Measurements from ENCODE around the gene JPH4.
"Not testable (repeated sequence)": the region's sequence is repeated elsewhere in the genome, so short reads cannot be mapped to it uniquely, and the experiment has no call there.

Gene JPH4

GRCh38 chr14:23536906-23537305 is 41.7 kb downstream of the JPH4 start:
- not testable (repeated sequence) for H2BK120ac ChIP-seq (ENCODE audit: low read depth, low read length); H3K79me2 ChIP-seq (ENCODE audit: control insufficient read depth, insufficient read depth, low read length); H3K18ac ChIP-seq (ENCODE audit: low read length); H4K8ac ChIP-seq (ENCODE audit: low read depth, low read length); H3K4me2 ChIP-seq (ENCODE audit: low read length); H2AK5ac ChIP-seq (ENCODE audit: low read length); H3K4ac ChIP-seq (ENCODE audit: low read depth, low read length); H2BK5ac ChIP-seq (ENCODE audit: low read length); DNase-seq; H2BK15ac ChIP-seq (replicated peaks; ENCODE audit: low read depth); H3K4me3 ChIP-seq (ENCODE audit: low read length); H3K23ac ChIP-seq (ENCODE audit: low read length); H3K36me3 ChIP-seq (ENCODE audit: control insufficient read depth, insufficient read depth, low read length); H3K27me3 ChIP-seq (ENCODE audit: insufficient read depth, low read length, poor library complexity); H3K9ac ChIP-seq (ENCODE audit: low read length); H3K79me1 ChIP-seq (ENCODE audit: low read length); H4K5ac ChIP-seq (ENCODE audit: low read length)
- H3K27ac ChIP-seq (ENCODE audit: low read depth, low read length): peak overlapping the region; percentile 96
- WGBS (ENCODE audit: extremely low coverage, insufficient coverage, low lambda C conversion rate): no CpG with 5 or more reads among the region's 6 CpGs
- H3K56ac ChIP-seq (ENCODE audit: low read length): peak overlapping the region; percentile 73
- peaks cover 14% of the 10 kb centered on the region for H3K4me1 ChIP-seq (ENCODE audit: control insufficient read depth, low read depth, low read length)

- H3K79me2 ChIP-seq (ENCODE audit: control insufficient read depth, insufficient read depth, low read length): no peaks in the 10 kb centered on the region
- no peak overlapping the region for H2BK15ac ChIP-seq (replicated peaks; ENCODE audit: low read depth)
- no CpG with 5 or more reads among the region's 2 CpGs for WGBS (ENCODE audit: extremely low coverage, insufficient coverage, low lambda C conversion rate)
- H3K18ac ChIP-seq (ENCODE audit: low read length): no peak overlapping the region
- no peaks in the 10 kb centered on the region for H3K27me3 ChIP-seq (ENCODE audit: insufficient read depth, low read length, poor library complexity)
- H3K56ac ChIP-seq (ENCODE audit: low read length): peak overlapping the region; percentile 17
- no peak overlapping the region for H3K23ac ChIP-seq (ENCODE audit: low read length)
- DNase-seq: no peak
- H3K4me3 ChIP-seq (ENCODE audit: low read length): no peak overlapping the region
- H4K5ac ChIP-seq (ENCODE audit: low read length): no peak overlapping the region
- no peaks in the 10 kb centered on the region for H3K36me3 ChIP-seq (ENCODE audit: control insufficient read depth, insufficient read depth, low read length)
- no peaks in the 10 kb centered on the region for H3K79me1 ChIP-seq (ENCODE audit: low read length)
- H3K4me2 ChIP-seq (ENCODE audit: low read length): no peak overlapping the region
- H3K27ac ChIP-seq (ENCODE audit: low read depth, low read length): no peak overlapping the region
- H4K8ac ChIP-seq (ENCODE audit: low read depth, low read length): no peak overlapping the region
- no peak overlapping the region for H2BK5ac ChIP-seq (ENCODE audit: low read length)
- H2BK120ac ChIP-seq (ENCODE audit: low read depth, low read length): no peak overlapping the region
- no peak overlapping the region for H3K4ac ChIP-seq (ENCODE audit: low read depth, low read length)
- peaks cover 14% of the 10 kb centered on the region for H3K4me1 ChIP-seq (ENCODE audit: control insufficient read depth, low read depth, low read length)
- H3K9ac ChIP-seq (ENCODE audit: low read length): no peak overlapping the region
- no peak overlapping the region for H2AK5ac ChIP-seq (ENCODE audit: low read length)
Observed at GRCh38 chr14:23536494-23536893, 42.1 kb downstream of the JPH4 start.

GRCh38 chr14:23535943-23536342 is 42.6 kb downstream of the JPH4 start:
- Histone ChIP-seq H3K4me3 (ENCODE audit: low read length) (no peak overlapping the region), H2AK5ac (ENCODE audit: low read length) (no peak overlapping the region), H2BK15ac (replicated peaks; ENCODE audit: low read depth) (no peak overlapping the region), H3K79me2 (ENCODE audit: control insufficient read depth, insufficient read depth, low read length) (no peaks in the 10 kb centered on the region), H3K18ac (ENCODE audit: low read length) (no peak overlapping the region), H3K36me3 (ENCODE audit: control insufficient read depth, insufficient read depth, low read length) (no peaks in the 10 kb centered on the region), H3K79me1 (ENCODE audit: low read length) (no peaks in the 10 kb centered on the region), H3K23ac (ENCODE audit: low read length) (no peak overlapping the region), H3K4me1 (ENCODE audit: control insufficient read depth, low read depth, low read length) (peaks cover 14% of the 10 kb centered on the region), H3K27me3 (ENCODE audit: insufficient read depth, low read length, poor library complexity) (no peaks in the 10 kb centered on the region), H3K9ac (ENCODE audit: low read length) (no peak overlapping the region), H3K56ac (ENCODE audit: low read length) (peak overlapping the region; percentile 17), H3K4ac (ENCODE audit: low read depth, low read length) (no peak overlapping the region), H2BK120ac (ENCODE audit: low read depth, low read length) (no peak overlapping the region), H3K4me2 (ENCODE audit: low read length) (no peak overlapping the region), H3K27ac (ENCODE audit: low read depth, low read length) (no peak overlapping the region), H4K8ac (ENCODE audit: low read depth, low read length) (no peak overlapping the region), H4K5ac (ENCODE audit: low read length) (no peak overlapping the region), H2BK5ac (ENCODE audit: low read length) (no peak overlapping the region)
- no peak for DNase-seq
- WGBS (ENCODE audit: extremely low coverage, insufficient coverage, low lambda C conversion rate): no CpG with 5 or more reads among the region's 4 CpGs

- Histone ChIP-seq H3K9ac (ENCODE audit: low read length) (no peak overlapping the region), H2BK120ac (ENCODE audit: low read depth, low read length) (no peak overlapping the region), H4K5ac (ENCODE audit: low read length) (no peak overlapping the region), H3K36me3 (ENCODE audit: control insufficient read depth, insufficient read depth, low read length) (no peaks in the 10 kb centered on the region), H2BK5ac (ENCODE audit: low read length) (no peak overlapping the region), H3K79me2 (ENCODE audit: control insufficient read depth, insufficient read depth, low read length) (no peaks in the 10 kb centered on the region), H3K4me3 (ENCODE audit: low read length) (no peak overlapping the region), H4K8ac (ENCODE audit: low read depth, low read length) (no peak overlapping the region), H3K4me2 (ENCODE audit: low read length) (no peak overlapping the region), H3K27me3 (ENCODE audit: insufficient read depth, low read length, poor library complexity) (no peaks in the 10 kb centered on the region), H2AK5ac (ENCODE audit: low read length) (no peak overlapping the region), H3K27ac (ENCODE audit: low read depth, low read length) (no peak overlapping the region), H3K56ac (ENCODE audit: low read length) (no peak overlapping the region), H3K79me1 (ENCODE audit: low read length) (no peaks in the 10 kb centered on the region), H3K4me1 (ENCODE audit: control insufficient read depth, low read depth, low read length) (peaks cover 8% of the 10 kb centered on the region), H3K23ac (ENCODE audit: low read length) (no peak overlapping the region), H3K4ac (ENCODE audit: low read depth, low read length) (no peak overlapping the region), H3K18ac (ENCODE audit: low read length) (no peak overlapping the region), H2BK15ac (replicated peaks; ENCODE audit: low read depth) (no peak overlapping the region)
- DNase-seq: no peak
- WGBS (ENCODE audit: extremely low coverage, insufficient coverage, low lambda C conversion rate): no CpG with 5 or more reads among the region's 16 CpGs
Observed at GRCh38 chr14:23533652-23534435, 44.7 kb downstream of the JPH4 start.

GRCh38 chr14:23532658-23533057 is 45.9 kb downstream of the JPH4 start:
- no peaks in the 10 kb centered on the region for H3K36me3 ChIP-seq (ENCODE audit: control insufficient read depth, insufficient read depth, low read length)
- H4K8ac ChIP-seq (ENCODE audit: low read depth, low read length): no peak overlapping the region
- no CpG with 5 or more reads among the region's 7 CpGs for WGBS (ENCODE audit: extremely low coverage, insufficient coverage, low lambda C conversion rate)
- peaks cover 1% of the 10 kb centered on the region for H3K4me1 ChIP-seq (ENCODE audit: control insufficient read depth, low read depth, low read length)
- no peak overlapping the region for H3K4me3 ChIP-seq (ENCODE audit: low read length)
- no peak overlapping the region for H2AK5ac ChIP-seq (ENCODE audit: low read length)
- no peak overlapping the region for H3K23ac ChIP-seq (ENCODE audit: low read length)
- H3K9ac ChIP-seq (ENCODE audit: low read length): no peak overlapping the region
- no peaks in the 10 kb centered on the region for H3K79me2 ChIP-seq (ENCODE audit: control insufficient read depth, insufficient read depth, low read length)
- H3K27ac ChIP-seq (ENCODE audit: low read depth, low read length): no peak overlapping the region
- no peaks in the 10 kb centered on the region for H3K79me1 ChIP-seq (ENCODE audit: low read length)
- H3K4me2 ChIP-seq (ENCODE audit: low read length): no peak overlapping the region
- no peak overlapping the region for H2BK5ac ChIP-seq (ENCODE audit: low read length)
- H2BK15ac ChIP-seq (replicated peaks; ENCODE audit: low read depth): no peak overlapping the region
- no peak overlapping the region for H3K56ac ChIP-seq (ENCODE audit: low read length)
- DNase-seq: no peak
- H3K18ac ChIP-seq (ENCODE audit: low read length): no peak overlapping the region
- no peak overlapping the region for H2BK120ac ChIP-seq (ENCODE audit: low read depth, low read length)
- no peak overlapping the region for H4K5ac ChIP-seq (ENCODE audit: low read length)
- no peaks in the 10 kb centered on the region for H3K27me3 ChIP-seq (ENCODE audit: insufficient read depth, low read length, poor library complexity)
- H3K4ac ChIP-seq (ENCODE audit: low read depth, low read length): no peak overlapping the region

GRCh38 chr14:23531391-23531790 is 47.2 kb downstream of the JPH4 start:
- H3K23ac ChIP-seq (ENCODE audit: low read length): no peak overlapping the region
- H4K5ac ChIP-seq (ENCODE audit: low read length): no peak overlapping the region
- no peak overlapping the region for H3K56ac ChIP-seq (ENCODE audit: low read length)
- H3K4me3 ChIP-seq (ENCODE audit: low read length): no peak overlapping the region
- H3K79me2 ChIP-seq (ENCODE audit: control insufficient read depth, insufficient read depth, low read length): no peaks in the 10 kb centered on the region
- no CpG with 5 or more reads among the region's 12 CpGs for WGBS (ENCODE audit: extremely low coverage, insufficient coverage, low lambda C conversion rate)
- no peak for DNase-seq
- H2BK5ac ChIP-seq (ENCODE audit: low read length): no peak overlapping the region
- H3K4me2 ChIP-seq (ENCODE audit: low read length): no peak overlapping the region
- H3K79me1 ChIP-seq (ENCODE audit: low read length): no peaks in the 10 kb centered on the region
- no peak overlapping the region for H2BK120ac ChIP-seq (ENCODE audit: low read depth, low read length)
- H3K27ac ChIP-seq (ENCODE audit: low read depth, low read length): no peak overlapping the region
- H3K27me3 ChIP-seq (ENCODE audit: insufficient read depth, low read length, poor library complexity): no peaks in the 10 kb centered on the region
- H3K18ac ChIP-seq (ENCODE audit: low read length): no peak overlapping the region
- no peak overlapping the region for H2BK15ac ChIP-seq (replicated peaks; ENCODE audit: low read depth)
- H3K4me1 ChIP-seq (ENCODE audit: control insufficient read depth, low read depth, low read length): no peaks in the 10 kb centered on the region
- H4K8ac ChIP-seq (ENCODE audit: low read depth, low read length): no peak overlapping the region
- no peaks in the 10 kb centered on the region for H3K36me3 ChIP-seq (ENCODE audit: control insufficient read depth, insufficient read depth, low read length)
- H3K9ac ChIP-seq (ENCODE audit: low read length): no peak overlapping the region
- H3K4ac ChIP-seq (ENCODE audit: low read depth, low read length): no peak overlapping the region
- no peak overlapping the region for H2AK5ac ChIP-seq (ENCODE audit: low read length)

Data from mesendoderm (in vitro differentiated cells).